ENCODE data around the gene ANKS3.
A peak's percentile ranks its signal among the peaks of the same experiment; 100 is the strongest.

ANKS3 gene

GRCh38 chr16:4696172-4696904 is 37.7 kb downstream of the ANKS3 start:
- TF ChIP-seq CTCF (IDR thresholded peaks at IDR 0.05; ENCODE audit: insufficient read depth, low read depth, low read length, missing control alignments): no peak
- DNase-seq (ENCODE audit: low read depth): no peak
- H3K4me3 ChIP-seq (ENCODE audit: low read length): no peak overlapping the region

- no peak overlapping the region for H3K4me3 ChIP-seq (ENCODE audit: low read length)
- no peak for DNase-seq (ENCODE audit: low read depth)
- TF ChIP-seq CTCF (IDR thresholded peaks at IDR 0.05; ENCODE audit: insufficient read depth, low read depth, low read length, missing control alignments): no peak
Measured at GRCh38 chr16:4695473-4696171, 38.4 kb downstream of the ANKS3 start.

- peak overlapping the region; percentile 64 for H3K4me3 ChIP-seq (ENCODE audit: low read length)
- DNase-seq (ENCODE audit: low read depth): no peak
- peak; percentile 15 for TF ChIP-seq CTCF (IDR thresholded peaks at IDR 0.05; ENCODE audit: insufficient read depth, low read depth, low read length, missing control alignments)
Measured at GRCh38 chr16:4694642-4695451, 39.2 kb downstream of the ANKS3 start.

- no peak for TF ChIP-seq CTCF (IDR thresholded peaks at IDR 0.05; ENCODE audit: insufficient read depth, low read depth, low read length, missing control alignments)
- DNase-seq (ENCODE audit: low read depth): peak; percentile 38
- H3K4me3 ChIP-seq (ENCODE audit: low read length): peak overlapping the region; percentile 64
Measured at GRCh38 chr16:4693956-4694641, 40.0 kb downstream of the ANKS3 start.

- peak within 1 kb of the TSS; percentile 64 for H3K4me3 ChIP-seq (ENCODE audit: low read length)
- TF ChIP-seq CTCF (IDR thresholded peaks at IDR 0.05; ENCODE audit: insufficient read depth, low read depth, low read length, missing control alignments): no peak
- peak; percentile 97 for DNase-seq (ENCODE audit: low read depth)
Measured at GRCh38 chr16:4693296-4693955, 40.6 kb downstream of the ANKS3 start, which contains the start of gene NUDT16L1. Gene NUDT16L1 (plus strand): TSS chr16:4693562. CDS start chr16:4693727, 165 bp downstream.
